CD4-positive, alpha-beta T cell treated with Interleukin-21 for 1 hour (primary cell): ENCODE results near the gene DNMT3A.

Experiments
- DNase-seq: peaks from one replicate; pipeline ENCODE4 v3.0.0-alpha.2; 2020

DNMT3A gene

GRCh38 chr2:25323610-25324189 is 18.0 kb downstream of the DNMT3A start:
- DNase-seq = no peak

- DNase-seq = peak; percentile 81
These were observed 18.6 kb downstream of the DNMT3A start for GRCh38 chr2:25323042-25323514.

- no peak for DNase-seq
These were observed 19.4 kb downstream of the DNMT3A start for GRCh38 chr2:25322312-25322711.

GRCh38 chr2:25320077-25320476 is 21.6 kb downstream of the DNMT3A start:
- no peak for DNase-seq

- no peak for DNase-seq
These were observed 25.6 kb downstream of the DNMT3A start for GRCh38 chr2:25316101-25316500.

- DNase-seq = no peak
These were observed 26.4 kb downstream of the DNMT3A start for GRCh38 chr2:25315316-25315680.

GRCh38 chr2:25314514-25315315 is 27.0 kb downstream of the DNMT3A start:
- peak; percentile 82 for DNase-seq

GRCh38 chr2:25313711-25314513 is 27.8 kb downstream of the DNMT3A start:
- no peak for DNase-seq

GRCh38 chr2:25312958-25313710 is 28.6 kb downstream of the DNMT3A start:
- peak; percentile 39 for DNase-seq

- no peak for DNase-seq
These were observed 29.7 kb downstream of the DNMT3A start for GRCh38 chr2:25311865-25312575.

GRCh38 chr2:25310965-25311864 is 30.5 kb downstream of the DNMT3A start:
- DNase-seq = no peak

- no peak for DNase-seq
These were observed 31.1 kb downstream of the DNMT3A start for GRCh38 chr2:25310709-25310964.

- peak; percentile 66 for DNase-seq
These were observed 32.3 kb downstream of the DNMT3A start for GRCh38 chr2:25309402-25309801.

- DNase-seq = no peak
These were observed 33.1 kb downstream of the DNMT3A start for GRCh38 chr2:25308599-25308998.

GRCh38 chr2:25307949-25308557 is 33.7 kb downstream of the DNMT3A start:
- no peak for DNase-seq

GRCh38 chr2:25306777-25307368 is 34.9 kb downstream of the DNMT3A start:
- no peak for DNase-seq

- no peak for DNase-seq
These were observed 36.0 kb downstream of the DNMT3A start for GRCh38 chr2:25305775-25306174.

- DNase-seq = peak; percentile 36
These were observed 36.7 kb downstream of the DNMT3A start for GRCh38 chr2:25304826-25305596.

- DNase-seq = no peak
These were observed 37.4 kb downstream of the DNMT3A start for GRCh38 chr2:25304321-25304720.
